HEK293T (cell line): ENCODE results near the gene CDH13.

ENCODE experiments used
- CTCF ChIA-PET: fragments of 350-600 bp; formaldehyde crosslinking; extraction: SDS; loops from one replicate; lab custom pipeline; 2021; ENCODE audit warnings: antibody characterized with exemption, inconsistent platforms; lab: Yijun Ruan, JAX
- POLR2A ChIA-PET: fragments of 350-600 bp; formaldehyde crosslinking; extraction: SDS; loops from one replicate; lab custom pipeline; 2020; ENCODE audit warnings: antibody characterized with exemption, inconsistent platforms; lab: Yijun Ruan, JAX
- DNase-seq: peaks from one replicate; pipeline ENCODE4 v3.0.0; 2012; ENCODE audit warnings: mixed read lengths; ENCODE audit errors: extremely low spot score
- ARNT ChIP-seq: fragments of 450-650 bp; IDR thresholded peaks from 2 replicates; pipeline ENCODE4 v1.6.1; 2017; ENCODE audit warnings: mild to moderate bottlenecking
- BHLHE40 ChIP-seq: fragments of 450-650 bp; IDR thresholded peaks from 2 replicates; pipeline ENCODE4 v1.6.1; 2016; ENCODE audit warnings: mild to moderate bottlenecking, moderate library complexity, borderline replicate concordance
- CTBP1 ChIP-seq: fragments of 450-650 bp; IDR thresholded peaks from 2 replicates; pipeline ENCODE4 v1.6.1; 2016; ENCODE audit warnings: borderline replicate concordance
- ELF4 ChIP-seq: fragments of 450-650 bp; IDR thresholded peaks from 2 replicates; pipeline ENCODE4 v1.6.1; 2017; ENCODE audit warnings: antibody characterized with exemption
- FOXA1 ChIP-seq: fragments of 450-650 bp; IDR thresholded peaks from 2 replicates; pipeline ENCODE4 v1.6.1; 2016; ENCODE audit warnings: mild to moderate bottlenecking
- FOXK2 ChIP-seq: fragments of 450-650 bp; IDR thresholded peaks from 2 replicates; pipeline ENCODE4 v1.6.1; 2016; ENCODE audit warnings: mild to moderate bottlenecking
- FOXM1 ChIP-seq: fragments of 450-650 bp; IDR thresholded peaks from 2 replicates; pipeline ENCODE4 v1.6.1; 2017; ENCODE audit warnings: mild to moderate bottlenecking, borderline replicate concordance
- HDGF ChIP-seq: fragments of 450-650 bp; IDR thresholded peaks from 2 replicates; pipeline ENCODE4 v1.6.1; 2017; ENCODE audit warnings: antibody characterized with exemption, borderline replicate concordance
- L3MBTL2 ChIP-seq: fragments of 450-650 bp; conservative IDR thresholded peaks from 2 replicates; pipeline ENCODE4 v1.6.1; 2016; ENCODE audit warnings: mild to moderate bottlenecking
- LEF1 ChIP-seq: fragments of 450-650 bp; IDR thresholded peaks from 2 replicates; pipeline ENCODE4 v1.6.1; 2017; ENCODE audit warnings: mild to moderate bottlenecking, borderline replicate concordance
- NFRKB ChIP-seq: fragments of 450-650 bp; IDR thresholded peaks from 2 replicates; pipeline ENCODE4 v1.6.1; 2016; ENCODE audit warnings: mild to moderate bottlenecking, moderate library complexity
- SP1 ChIP-seq: fragments of 450-650 bp; IDR thresholded peaks from 2 replicates; pipeline ENCODE4 v1.6.1; 2017
- SUZ12 ChIP-seq: fragments of 450-650 bp; IDR thresholded peaks from 2 replicates; pipeline ENCODE4 v1.6.1; 2016; ENCODE audit warnings: mild to moderate bottlenecking
- TARDBP ChIP-seq: fragments of 450-650 bp; IDR thresholded peaks from 2 replicates; pipeline ENCODE4 v1.6.1; 2016
- ZNF384 ChIP-seq: fragments of 450-650 bp; IDR thresholded peaks from 2 replicates; pipeline ENCODE4 v1.6.1; 2016
- TF ChIP-seq, protein P1 (sequence below): fragments of 450-650 bp; IDR thresholded peaks from 2 replicates; pipeline ENCODE4 v1.6.1; 2016

The CDH13 gene

DNA sequence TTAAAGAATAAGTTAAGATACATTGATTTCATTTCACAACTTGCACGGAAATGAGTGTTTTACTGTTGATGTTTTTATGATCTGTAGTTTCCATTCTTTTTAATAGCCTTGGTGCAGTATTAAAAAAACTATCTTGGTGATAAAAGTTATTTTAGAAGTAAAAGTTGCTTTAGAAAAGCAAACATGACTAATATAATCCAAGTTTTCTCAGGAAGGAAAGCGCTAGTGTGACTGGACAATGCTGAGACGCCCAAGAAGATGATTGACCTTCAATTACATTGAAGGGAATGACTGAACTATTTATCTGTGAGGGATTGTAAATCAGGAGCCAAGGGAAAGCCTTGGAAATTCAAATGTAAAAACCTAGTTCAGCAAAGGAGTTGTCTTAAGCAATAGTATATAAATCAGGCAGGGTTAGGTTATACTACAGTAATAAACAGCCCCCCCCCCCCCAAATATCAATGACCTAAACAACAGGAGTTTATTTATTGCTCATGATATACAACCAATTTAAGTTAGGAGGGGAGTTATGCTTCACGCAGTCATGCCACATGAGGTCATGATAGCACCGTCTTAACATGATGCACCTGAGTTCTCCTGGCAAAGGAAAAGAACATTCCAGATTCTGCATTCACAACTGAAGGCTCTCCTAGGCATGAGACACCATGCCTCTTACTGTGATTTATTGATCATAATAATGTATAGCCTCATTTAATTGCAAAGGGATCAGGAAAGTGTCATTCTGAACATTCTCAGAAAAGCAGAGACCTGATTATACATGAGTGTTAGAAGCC is 443.8 kb downstream of the CDH13 start:
- ChIA-PET POLR2A (no interaction called here), CTCF (no interaction called here)
- no peak for TF ChIP-seq ELF4
- DNase-seq, result no peak

DNA sequence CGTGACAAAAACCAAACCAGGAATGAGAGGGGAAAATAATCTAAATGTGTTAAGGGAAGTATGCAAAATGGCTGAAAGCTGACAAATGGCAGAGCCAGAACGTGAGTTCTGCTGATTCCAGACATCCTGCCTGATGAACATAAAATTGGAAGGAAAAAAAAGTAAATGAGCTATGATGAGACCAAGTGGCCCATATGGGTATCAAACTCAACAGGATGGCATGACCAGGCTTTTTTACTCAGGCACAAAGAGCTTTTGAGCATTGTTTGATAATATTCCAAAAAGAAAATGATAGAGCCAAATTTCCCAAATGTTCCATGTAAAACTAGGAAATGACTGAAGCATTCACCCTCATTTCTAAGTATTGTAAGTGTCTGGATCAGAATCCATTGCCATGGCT is 449.2 kb downstream of the CDH13 start:
- POLR2A ChIA-PET, result no interaction called here
- CTCF ChIA-PET, result no interaction called here
- no peak for TF ChIP-seq SP1
- DNase-seq, result no peak

DNA sequence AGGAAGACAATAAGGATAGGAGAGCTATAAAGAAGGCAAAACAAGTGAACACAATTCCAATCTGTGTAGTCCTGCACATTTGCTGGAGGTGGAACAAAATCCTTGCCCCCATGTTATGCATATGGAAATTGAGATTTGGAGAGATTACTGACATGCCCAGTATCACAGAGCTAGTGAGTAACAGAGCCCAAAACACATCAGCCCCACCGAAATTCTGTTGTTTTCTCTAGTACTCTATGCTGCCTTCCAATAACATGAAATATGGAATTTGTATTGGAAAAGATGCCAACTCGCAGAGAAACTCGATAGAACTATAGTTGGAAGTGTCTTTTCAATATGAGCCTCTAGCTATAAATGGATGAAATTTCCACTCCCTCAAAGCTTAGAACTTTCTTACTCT is 456.6 kb downstream of the CDH13 start:
- no peak for DNase-seq
- TF ChIP-seq L3MBTL2 (no peak), NFRKB (no peak), TARDBP (no peak), FOXA1 (no peak), ARNT (no peak), SUZ12 (no peak), FOXM1 (no peak), SP1 (no peak), HDGF (no peak), FOXK2 (no peak), ELF4 (no peak), LEF1 (no peak)
- TF ChIP-seq, protein P1, sequence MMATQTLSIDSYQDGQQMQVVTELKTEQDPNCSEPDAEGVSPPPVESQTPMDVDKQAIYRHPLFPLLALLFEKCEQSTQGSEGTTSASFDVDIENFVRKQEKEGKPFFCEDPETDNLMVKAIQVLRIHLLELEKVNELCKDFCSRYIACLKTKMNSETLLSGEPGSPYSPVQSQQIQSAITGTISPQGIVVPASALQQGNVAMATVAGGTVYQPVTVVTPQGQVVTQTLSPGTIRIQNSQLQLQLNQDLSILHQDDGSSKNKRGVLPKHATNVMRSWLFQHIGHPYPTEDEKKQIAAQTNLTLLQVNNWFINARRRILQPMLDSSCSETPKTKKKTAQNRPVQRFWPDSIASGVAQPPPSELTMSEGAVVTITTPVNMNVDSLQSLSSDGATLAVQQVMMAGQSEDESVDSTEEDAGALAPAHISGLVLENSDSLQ, result no peak
- ChIA-PET POLR2A (no interaction called here), CTCF (no interaction called here)

DNA sequence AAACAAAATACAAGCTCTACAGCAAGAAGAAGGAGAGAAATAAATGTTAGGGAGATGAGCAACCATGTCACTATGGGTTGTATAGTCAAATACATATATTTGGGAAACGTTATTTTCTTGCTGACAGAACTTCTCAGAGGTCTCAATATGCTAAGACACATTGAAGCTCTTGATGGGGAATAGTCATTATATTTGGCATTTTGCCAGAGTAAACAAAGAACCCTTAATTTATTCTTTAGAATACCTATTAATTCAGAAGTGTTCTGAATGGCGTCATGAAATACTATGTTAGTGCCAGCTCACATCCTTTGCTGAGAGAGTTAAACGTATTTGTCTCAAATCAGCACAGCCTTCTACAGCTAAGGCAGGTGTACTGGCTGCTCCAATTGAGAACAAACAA is 458.9 kb downstream of the CDH13 start:
- POLR2A ChIA-PET, result no interaction called here
- DNase-seq, result no peak
- CTCF ChIA-PET, result no interaction called here
- TF ChIP-seq HDGF, result no peak
- TF ChIP-seq NFRKB, result no peak
- TF ChIP-seq SP1, result no peak
- TF ChIP-seq, protein P1, result no peak
- no peak for TF ChIP-seq FOXA1
- TF ChIP-seq ARNT, result no peak
- no peak for TF ChIP-seq BHLHE40
- no peak for TF ChIP-seq SUZ12
- TF ChIP-seq FOXM1, result no peak
- no peak for TF ChIP-seq ZNF384
- TF ChIP-seq FOXK2, result no peak

DNA sequence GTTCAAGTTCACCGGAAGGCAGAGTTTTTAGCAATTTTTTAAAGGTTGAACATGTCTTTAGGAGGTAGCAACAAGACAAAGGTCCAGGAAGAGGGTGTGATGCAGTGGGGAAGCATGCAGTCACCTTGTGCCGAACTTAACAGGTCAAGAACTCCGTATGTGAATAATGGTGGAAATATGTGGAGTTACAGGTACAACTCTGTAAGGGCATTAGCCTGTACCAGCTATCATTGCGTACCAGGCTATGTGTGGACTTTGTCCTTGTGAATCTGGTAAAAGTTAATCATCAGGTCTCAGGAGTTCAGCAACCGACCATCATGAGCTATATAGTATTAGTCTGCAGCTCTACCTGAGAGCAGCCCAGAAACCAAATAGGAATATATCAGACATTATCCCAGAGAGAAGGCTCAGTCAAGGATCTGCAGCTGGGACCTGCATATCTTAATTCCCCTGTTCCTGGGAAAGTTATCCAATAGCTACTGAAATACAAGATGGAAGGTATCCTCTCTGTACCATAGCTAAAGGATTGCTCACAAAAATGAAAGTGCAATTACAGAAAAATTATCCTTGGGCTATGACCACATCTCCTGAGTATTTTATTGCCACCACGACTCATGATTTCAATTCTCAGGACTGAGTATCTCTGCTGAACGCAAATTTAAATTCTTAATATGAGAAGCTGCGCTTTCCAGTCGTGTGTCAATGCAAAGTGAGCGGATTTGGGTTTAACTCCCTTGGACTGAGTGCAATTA is 469.3 kb downstream of the CDH13 start:
- POLR2A ChIA-PET, result no interaction called here
- CTCF ChIA-PET, result no interaction called here

DNA sequence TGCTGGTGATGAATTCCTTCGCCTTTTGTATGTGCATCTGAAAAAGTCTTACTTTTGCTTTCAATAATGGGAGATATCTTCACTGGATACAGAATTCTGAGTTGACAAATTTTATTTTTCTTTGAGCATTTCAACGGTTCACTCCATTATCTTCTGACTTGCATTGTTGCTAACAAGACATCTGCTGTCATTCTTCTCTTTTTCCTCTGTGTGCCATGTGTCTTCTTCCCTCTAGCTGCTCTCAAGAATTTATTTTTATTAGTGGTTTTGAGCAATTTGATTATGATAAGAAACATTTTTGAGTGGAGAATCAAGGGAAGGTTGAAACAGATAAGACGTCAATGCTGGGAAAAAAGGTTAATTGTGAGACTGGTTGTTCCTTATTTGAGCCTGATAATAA is 471.8 kb downstream of the CDH13 start:
- no peak for TF ChIP-seq SP1
- no peak for TF ChIP-seq FOXA1
- no peak for TF ChIP-seq L3MBTL2
- TF ChIP-seq BHLHE40, result no peak
- no peak for TF ChIP-seq FOXM1
- no peak for TF ChIP-seq ZNF384
- TF ChIP-seq ARNT, result no peak
- TF ChIP-seq SUZ12, result no peak
- TF ChIP-seq ELF4, result no peak
- no peak for TF ChIP-seq HDGF
- no peak for TF ChIP-seq TARDBP
- POLR2A ChIA-PET, result no interaction called here
- CTCF ChIA-PET, result no interaction called here
- DNase-seq, result no peak

More for the DNA sequence above, 469.3 kb downstream of the CDH13 start:
- DNase-seq, result no peak
- no peak for TF ChIP-seq CTBP1
- no peak for TF ChIP-seq LEF1
- TF ChIP-seq, protein P1, result no peak
- TF ChIP-seq HDGF, result no peak
- no peak for TF ChIP-seq FOXM1
- no peak for TF ChIP-seq NFRKB
- TF ChIP-seq BHLHE40, result no peak
- no peak for TF ChIP-seq FOXA1
- no peak for TF ChIP-seq ELF4
- no peak for TF ChIP-seq TARDBP
- no peak for TF ChIP-seq ZNF384
- no peak for TF ChIP-seq L3MBTL2
- TF ChIP-seq ARNT, result no peak
- no peak for TF ChIP-seq SUZ12
- TF ChIP-seq FOXK2, result no peak
- TF ChIP-seq SP1, result no peak

DNA sequence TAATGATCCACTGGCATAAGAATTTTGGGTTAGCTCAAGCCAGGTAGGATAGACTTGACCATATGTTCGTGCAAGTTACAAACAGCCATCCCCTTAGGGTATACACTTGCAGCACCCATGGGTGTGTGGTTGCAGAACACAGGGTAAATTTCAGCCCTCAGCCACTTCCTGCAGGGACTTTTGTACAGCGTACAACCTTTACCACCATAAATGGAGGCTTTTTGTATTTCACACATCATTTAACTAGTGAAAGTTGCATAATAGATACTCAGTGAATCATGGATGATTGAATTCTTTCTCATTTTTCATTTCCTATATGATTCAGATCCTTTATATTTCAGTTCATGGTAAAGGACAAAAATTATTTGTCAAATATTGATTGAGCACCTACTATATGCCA is 473.9 kb downstream of the CDH13 start:
- CTCF ChIA-PET, result no interaction called here
- TF ChIP-seq NFRKB (no peak), SUZ12 (no peak), ZNF384 (no peak), ARNT (no peak), L3MBTL2 (no peak), TARDBP (no peak), FOXM1 (no peak)
- POLR2A ChIA-PET, result no interaction called here
- DNase-seq, result no peak
